NCI-H2081 treated with DMSO at 0.1 percent for 48 hours (cell line): ENCODE measurements around the gene PGGHG.
"Not testable (repeated sequence)": the region's sequence is repeated elsewhere in the genome, so short reads cannot be mapped to it uniquely, and the experiment has no call there.

Experiments used
- DNase-seq: peaks from one replicate; lab custom pipeline; 2025; lab: John Stamatoyannopoulos, UW

The PGGHG gene

GRCh38 chr11:313787-314553 is 25.0 kb downstream of the PGGHG start, which contains the start of gene IFITM1:
IFITM1 (plus strand) TSS chr11:314040; CDS start chr11:314171, 131 bp downstream.
- no peak for DNase-seq

DNA sequence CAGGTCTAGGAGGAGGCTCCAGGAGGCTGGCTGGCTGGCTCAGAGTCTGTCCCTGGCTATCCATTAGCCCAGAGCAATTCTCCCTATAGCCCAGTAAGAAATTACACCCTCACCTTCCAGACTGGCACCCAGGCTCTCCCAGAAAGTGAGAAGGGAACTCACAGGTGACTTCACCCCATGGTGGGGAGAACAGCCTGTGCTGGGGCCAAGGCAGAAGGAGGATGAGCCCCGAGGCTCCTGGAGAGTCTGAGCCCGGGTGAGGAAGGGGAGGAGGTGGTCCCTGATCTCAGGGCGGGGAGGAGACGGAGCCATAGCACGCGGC is 25.6 kb downstream of the PGGHG start:
- DNase-seq: not testable (repeated sequence)

DNA sequence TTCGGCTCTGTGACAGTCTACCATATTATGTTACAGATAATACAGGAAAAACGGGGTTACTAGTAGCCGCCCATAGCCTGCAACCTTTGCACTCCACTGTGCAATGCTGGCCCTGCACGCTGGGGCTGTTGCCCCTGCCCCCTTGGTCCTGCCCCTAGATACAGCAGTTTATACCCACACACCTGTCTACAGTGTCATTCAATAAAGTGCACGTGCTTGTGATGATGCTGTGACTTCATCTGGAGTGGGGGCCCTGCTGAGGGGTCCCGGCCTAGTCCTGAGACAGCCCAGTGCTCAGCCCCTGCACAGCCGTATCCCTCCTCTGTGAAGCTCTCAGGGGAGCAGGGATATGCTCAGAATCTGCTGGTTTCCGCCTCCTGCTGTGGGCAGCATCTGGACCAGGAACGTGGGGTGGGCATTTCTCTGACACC is 26.1 kb downstream of the PGGHG start:
- no peak for DNase-seq

- DNase-seq: no peak
These were observed 26.6 kb downstream of the PGGHG start for GRCh38 chr11:315516-315994.

- DNase-seq: no peak
These were observed 27.2 kb downstream of the PGGHG start for GRCh38 chr11:316031-316701.

- DNase-seq: no peak
These were observed 28.0 kb downstream of the PGGHG start for GRCh38 chr11:316891-317301.

DNA sequence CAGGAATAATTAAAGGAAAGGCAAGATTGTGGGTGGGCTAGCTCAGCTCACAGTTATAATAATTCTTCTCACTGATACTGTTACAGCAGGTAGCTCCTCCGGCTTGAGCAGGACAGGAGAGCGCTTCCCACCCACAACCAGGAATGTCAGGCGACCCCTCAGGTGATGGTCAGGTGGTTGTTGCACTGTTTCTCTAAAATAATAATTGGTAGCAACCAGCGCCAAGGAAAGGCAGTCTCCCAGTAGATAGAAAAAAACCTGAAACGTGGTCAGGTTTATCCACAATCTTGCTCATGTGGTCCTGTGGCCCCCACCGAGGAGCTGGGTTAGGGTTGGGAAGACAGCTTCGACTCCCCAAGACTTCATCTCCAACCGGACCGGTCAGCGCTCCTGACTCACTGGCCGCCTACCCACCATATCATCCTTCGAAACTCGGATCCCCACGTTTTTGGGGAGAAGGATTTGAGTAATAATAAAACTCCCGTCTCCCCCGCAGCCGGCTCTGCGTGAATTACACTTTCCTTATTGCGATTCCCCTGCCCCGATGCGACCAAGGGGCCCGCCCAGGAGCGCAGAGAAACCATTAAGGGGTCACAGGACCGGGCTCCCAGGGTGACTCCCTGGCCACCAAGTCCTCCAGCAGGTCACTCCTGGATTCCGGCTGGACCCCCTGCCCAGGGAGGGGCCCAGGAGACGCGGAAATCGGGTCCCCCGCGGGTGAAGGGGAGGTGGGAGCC is 28.9 kb downstream of the PGGHG start:
- not testable (repeated sequence) for DNase-seq

- DNase-seq: not testable (repeated sequence)
These were observed 29.6 kb downstream of the PGGHG start for GRCh38 chr11:318405-319120.

- DNase-seq: not testable (repeated sequence)
These were observed 30.4 kb downstream of the PGGHG start for GRCh38 chr11:319121-319887.

DNA sequence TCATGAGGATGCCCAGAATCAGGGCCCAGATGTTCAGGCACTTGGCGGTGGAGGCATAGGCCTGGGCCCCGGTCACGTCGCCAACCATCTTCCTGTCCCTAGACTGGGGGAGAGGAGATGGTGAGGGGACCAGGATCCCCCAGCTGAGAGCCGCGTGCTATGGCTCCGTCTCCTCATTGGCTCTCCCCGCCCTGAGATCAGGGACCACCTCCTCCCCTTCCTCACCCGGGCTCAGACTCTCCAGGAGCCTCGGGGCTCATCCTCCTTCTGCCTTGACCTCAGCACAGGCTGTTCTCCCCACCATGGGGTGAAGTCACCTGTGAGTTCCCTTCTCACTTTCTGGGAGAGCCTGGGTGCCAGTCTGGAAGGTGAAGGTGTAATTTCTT is 31.0 kb downstream of the PGGHG start:
- not testable (repeated sequence) for DNase-seq

DNA sequence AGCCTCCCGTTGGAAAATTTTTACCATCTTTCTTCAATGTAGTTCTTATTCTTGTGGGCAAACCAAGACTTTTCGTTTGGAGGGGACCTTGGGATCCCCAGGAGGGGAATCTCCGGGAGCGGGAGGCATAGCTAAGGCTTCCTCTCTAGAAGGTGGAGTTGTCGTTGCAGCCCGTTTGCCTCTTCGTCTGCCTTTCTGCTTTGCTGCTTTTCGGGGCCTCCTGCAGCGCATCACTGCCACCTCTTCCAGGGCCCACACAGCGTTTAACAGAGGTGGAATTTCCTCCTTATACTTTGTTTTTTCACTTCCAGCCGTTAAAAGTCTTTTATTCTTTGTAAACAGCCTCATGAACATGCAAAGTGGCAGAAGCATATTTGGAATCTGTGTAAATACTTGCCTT is 35.2 kb downstream of the PGGHG start:
- DNase-seq: no peak

DNA sequence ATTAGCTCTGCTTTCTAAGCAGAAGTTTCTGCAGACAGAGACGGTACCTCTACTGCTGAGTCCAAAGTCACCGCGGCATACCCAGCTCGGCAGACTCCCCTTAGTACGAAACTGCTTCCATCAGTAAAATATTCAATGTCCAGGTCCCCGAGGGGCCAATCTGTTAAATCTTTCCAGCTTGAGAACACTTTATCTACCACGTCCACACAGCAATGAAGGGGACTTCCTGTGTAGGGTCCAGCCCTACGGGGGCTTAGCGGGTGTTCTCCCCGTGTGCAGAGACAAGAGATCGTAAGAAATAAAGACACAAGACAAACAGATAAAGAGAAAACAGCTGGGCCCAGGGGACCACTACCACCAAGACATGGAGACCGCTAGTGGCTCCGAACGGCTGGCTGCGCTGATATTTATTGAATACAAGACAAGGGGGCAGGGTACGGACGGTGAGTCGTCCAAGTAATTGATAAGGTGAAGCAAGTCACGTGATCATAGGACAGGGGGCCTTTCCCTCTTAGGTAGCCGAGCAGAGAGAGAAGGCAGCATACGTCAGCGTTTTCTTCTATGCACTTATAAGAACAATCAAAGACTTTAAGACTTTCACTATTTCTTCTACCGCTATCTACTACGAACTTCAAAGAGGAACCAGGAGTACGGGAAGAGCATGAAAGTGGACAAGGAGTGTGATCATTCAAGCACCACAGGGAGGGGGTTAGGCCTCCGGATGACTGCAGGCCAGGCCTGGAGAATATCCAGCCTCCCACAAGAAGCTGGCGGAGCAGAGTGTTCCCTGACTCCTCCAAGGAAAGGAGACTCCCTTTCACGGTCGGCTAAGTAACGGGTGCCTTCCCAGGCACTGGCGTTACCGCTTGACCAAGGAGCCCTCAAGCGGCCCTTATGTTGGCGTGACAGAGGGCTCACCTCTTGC is 35.9 kb downstream of the PGGHG start:
- DNase-seq: not testable (repeated sequence)

DNA sequence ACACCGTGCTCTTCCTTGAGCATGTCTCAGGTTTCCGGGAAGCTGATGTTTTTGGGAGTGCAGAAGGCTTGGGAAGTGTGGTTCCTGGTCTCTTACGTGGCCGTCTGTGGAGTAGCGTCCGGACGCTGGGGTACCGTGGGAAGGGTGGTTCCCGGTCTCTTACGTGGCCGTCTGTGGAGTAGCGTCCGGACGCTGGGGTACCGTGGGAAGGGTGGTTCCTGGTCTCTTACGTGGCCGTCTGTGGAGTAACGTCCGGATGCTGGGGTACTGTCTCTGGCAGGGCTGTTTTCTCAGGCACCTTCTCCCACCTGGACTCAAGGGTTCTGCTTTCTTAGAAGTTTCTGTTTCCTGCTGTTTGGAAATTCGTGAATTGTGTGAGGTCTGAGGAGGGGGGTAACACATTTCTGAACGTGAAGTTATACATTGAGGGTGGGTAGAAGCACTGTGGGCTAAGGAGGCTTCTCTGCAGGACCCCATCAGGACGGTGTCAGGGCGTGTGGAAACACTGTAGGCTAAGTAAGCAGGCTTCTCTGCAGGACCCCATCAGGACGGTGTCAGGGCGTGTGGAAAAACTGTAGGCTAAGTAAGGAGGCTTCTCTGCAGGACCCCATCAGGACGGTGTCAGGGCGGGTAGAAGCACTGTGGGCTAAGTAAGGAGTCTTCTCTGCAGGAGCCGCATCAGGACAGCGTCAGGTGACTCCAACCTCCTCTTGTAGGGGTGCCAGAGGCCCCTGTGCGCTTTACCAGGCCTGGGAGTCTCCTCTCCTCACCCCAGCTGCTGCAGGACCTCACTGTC is 37.1 kb downstream of the PGGHG start:
- DNase-seq: no peak

- no peak for DNase-seq
These were observed 37.6 kb downstream of the PGGHG start for GRCh38 chr11:326592-326841.

DNA sequence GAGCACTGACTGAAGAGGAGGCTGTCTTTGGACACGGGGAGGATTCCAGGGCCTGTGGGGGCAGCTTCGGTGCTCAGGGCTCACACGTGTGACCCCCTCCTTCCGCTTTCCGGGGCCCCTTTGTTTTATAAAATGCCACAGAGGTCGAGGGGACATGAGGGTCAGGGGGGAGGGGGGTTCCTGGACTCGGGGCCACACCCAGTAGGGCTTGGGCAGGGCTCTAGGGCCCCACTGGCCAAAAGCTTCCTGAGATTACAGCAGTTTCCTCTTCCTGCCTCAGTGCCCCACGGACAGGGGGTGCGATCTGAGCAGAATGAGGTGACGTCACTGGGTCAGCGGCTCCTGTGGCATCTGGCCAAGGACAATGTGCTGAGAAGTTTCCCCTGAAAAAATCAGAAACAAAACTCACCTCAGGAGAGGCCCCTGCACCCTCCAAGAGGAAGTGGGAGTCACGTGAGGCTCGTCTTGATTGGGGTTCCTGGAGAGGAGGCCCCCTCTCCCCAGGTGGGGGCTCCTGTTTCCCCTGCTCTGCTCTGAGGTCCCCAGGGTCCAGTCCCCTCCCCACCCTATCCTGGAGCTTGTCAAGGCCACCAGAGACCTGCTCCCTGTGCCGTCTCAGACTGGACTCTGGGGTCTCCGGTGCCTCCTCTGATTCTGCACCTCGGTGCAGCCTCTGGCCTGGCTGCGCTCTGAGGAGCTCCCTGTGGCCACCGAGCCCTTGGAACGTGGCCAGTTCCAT is 38.1 kb downstream of the PGGHG start:
- DNase-seq: no peak

DNA sequence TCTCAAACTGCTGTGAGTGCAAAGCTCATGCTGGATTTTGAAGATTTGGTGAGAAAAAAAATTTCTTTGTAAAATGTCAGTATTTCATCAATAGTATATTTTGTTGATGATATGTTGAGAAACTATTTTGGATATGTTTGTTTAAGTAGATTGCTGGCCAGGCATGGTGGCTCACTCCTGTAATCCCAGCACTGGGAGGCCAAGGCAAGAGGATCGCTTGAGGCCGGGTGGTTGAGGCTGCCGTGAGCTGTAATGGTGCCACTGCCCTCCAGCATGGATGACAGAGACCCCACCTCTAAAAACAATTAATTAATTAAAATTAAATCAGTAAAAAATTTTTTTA is 38.6 kb downstream of the PGGHG start:
- no peak for DNase-seq

GRCh38 chr11:328012-328411 is 39.1 kb downstream of the PGGHG start:
- DNase-seq: no peak

GRCh38 chr11:328516-329100 is 39.7 kb downstream of the PGGHG start:
- not testable (repeated sequence) for DNase-seq

- DNase-seq: no peak
These were observed 40.9 kb downstream of the PGGHG start for GRCh38 chr11:329886-330253.
